Tibial nerve (tissue), 4 donors: ENCODE data around the gene RAB11A.
A peak's percentile ranks its signal among the peaks of the same experiment; 100 is the strongest.

Experiments used
- CTCF ChIP-seq, 5 experiments: fragments of 200-600 bp in 3 of 5; fragments of 450-650 bp in 2 of 5; sonication (generic) in 3 of 5; IDR thresholded peaks; one replicate each; pipeline ENCODE4 v1.5.1; 2016 to 2019; ENCODE audit warnings: antibody characterized with exemption in 5 of 5, mild to moderate bottlenecking in 3 of 5, moderate library complexity in 2 of 5
- EP300 ChIP-seq, 2 donors: sonication (generic); formaldehyde crosslinking; IDR thresholded peaks; one replicate each; pipeline ENCODE4 v1.6.1; 2017; ENCODE audit warnings: antibody characterized with exemption in 2 of 2, mild to moderate bottlenecking in 1 of 2
- POLR2A ChIP-seq, 2 donors: fragments of 450-650 bp; IDR thresholded peaks; one replicate each; pipeline ENCODE4 v1.6.1; 2017; ENCODE audit warnings: antibody characterized with exemption in 2 of 2, mild to moderate bottlenecking in 2 of 2, moderate library complexity in 2 of 2

GRCh38 chr15:65869954-65870871 lies 922 bp downstream of the RAB11A start:
- no peak for TF ChIP-seq POLR2A (IDR thresholded peaks at IDR 0.05)
- no peak for TF ChIP-seq CTCF (IDR thresholded peaks at IDR 0.05)
- TF ChIP-seq EP300 (IDR thresholded peaks at IDR 0.05) = peak in 1 of 2 donors; percentile 66
